ENCODE data around the gene LIMCH1. TPM values are rescaled to one million over a fixed set of nuclear protein-coding genes. Genes with fewer than 3 reads are reported as not detected.

The LIMCH1 gene
- total and polyA plus RNA-seq, 2 of the 8 experiments (the other 6 are each of a cell fraction or from before 2014, with no cell fraction given): 2.7 to 3.0 TPM

- Histone ChIP-seq H3K27ac (ENCODE audit: low read depth, low read length) (no peak overlapping the region), H3K4me3 (ENCODE audit: extremely low read depth in 1 of 4, insufficient read depth in 2 of 4, low read depth in 3 of 4, low read length in 4 of 4) (no peak overlapping the region), H3K79me1 (ENCODE audit: low read depth, low read length) (no peaks in the 10 kb centered on the region), H4K91ac (replicated peaks; ENCODE audit: insufficient read length, low read length) (no peak overlapping the region), H2BK120ac (replicated peaks; ENCODE audit: low read depth, low read length) (no peak overlapping the region), H3K36me3 (ENCODE audit: control insufficient read depth in 2 of 4, insufficient read depth in 4 of 4, low read length in 3 of 4) (no peaks in the 10 kb centered on the region), H3K9me3 (ENCODE audit: insufficient read depth in 2 of 2, low read depth in 1 of 2, low read length in 1 of 2) (no peaks in the 10 kb centered on the region), H3K18ac (ENCODE audit: extremely low read depth, low read length) (no peak overlapping the region), H3K23ac (ENCODE audit: insufficient read length) (no peak overlapping the region), H2BK20ac (ENCODE audit: low read length) (no peak overlapping the region), H2BK15ac (ENCODE audit: low read length) (no peak overlapping the region; the same call in 1 of the 2 replicates), H2AFZ (ENCODE audit: low read length) (no peak overlapping the region), H2BK5ac (ENCODE audit: low read depth, low read length) (no peak overlapping the region), H3K4ac (replicated peaks; ENCODE audit: insufficient read length, low read depth, low read length) (no peak overlapping the region), H3K4me1 (replicated peaks in 1 of 4; ENCODE audit: control insufficient read depth in 3 of 4, insufficient read depth in 4 of 4, low read length in 3 of 4) (peaks cover 0 to 9% (median 0%) of the 10 kb centered on the region in 4 experiments; a peak in 1 of 7 replicates), H4K20me1 (replicated peaks in 1 of 2; ENCODE audit: control insufficient read depth in 1 of 2, insufficient read depth in 2 of 2, low read length in 2 of 2) (no peaks in the 10 kb centered on the region), H3K4me2 (ENCODE audit: insufficient read depth in 1 of 2, low read depth in 2 of 2, low read length in 2 of 2) (no peak overlapping the region), H3K14ac (ENCODE audit: insufficient read length) (no peak overlapping the region), H3K27me3 (replicated peaks in 1 of 4; ENCODE audit: control insufficient read depth in 3 of 4, extremely low read depth in 1 of 4, insufficient read depth in 3 of 4, low read length in 3 of 4) (no peaks in the 10 kb centered on the region), H4K8ac (ENCODE audit: extremely low read depth, insufficient read depth, low read length) (no peak overlapping the region), H4K5ac (ENCODE audit: insufficient read length, low read depth, low read length) (no peak overlapping the region), H2AK5ac (ENCODE audit: low read depth, low read length) (no peak overlapping the region), H3K23me2 (ENCODE audit: low read depth, low read length) (no peaks in the 10 kb centered on the region), H2BK12ac (ENCODE audit: low read depth, low read length) (no peak overlapping the region), H3K79me2 (ENCODE audit: control insufficient read depth in 1 of 2, insufficient read depth in 2 of 2, low read length in 2 of 2) (no peaks in the 10 kb centered on the region), H3K56ac (replicated peaks; ENCODE audit: insufficient read length, low read depth, low read length) (no peak overlapping the region), H3K9ac (replicated peaks in 1 of 4; ENCODE audit: extremely low read depth in 1 of 4, low read depth in 3 of 4, low read length in 3 of 4) (no peak overlapping the region)
- WGBS, 2 experiments (ENCODE audit: extremely low coverage in 1 of 2, insufficient coverage in 1 of 2, insufficient read length in 1 of 2, insufficient replicate concordance in 2 of 2, low coverage in 1 of 2, low lambda C conversion rate in 2 of 2, missing lambda C conversion rate in 1 of 2): 94% methylated on average over 5 of the region's 5 CpGs; no CpG with 5 or more reads in 1 of the 2 experiments
- no peak for TF ChIP-seq RFX5 (IDR thresholded peaks at IDR 0.05; ENCODE audit: borderline replicate concordance, low read depth, low read length)
- ChIA-PET CTCF (ENCODE audit: partially characterized antibody) (interaction anchor here (0.9 to 1.5 kb wide), 2 partner anchors 8 to 182 kb away, joined by 3 read pairs; no protein-coding TSS in a partner anchor), POLR2A (ENCODE audit: partially characterized antibody) (interaction anchor here (0.9 to 1.2 kb wide), 2 partner anchors 25 to 107 kb away, joined by 3 read pairs; no protein-coding TSS in a partner anchor)
- FAIRE-seq (no peak), DNase-seq (ENCODE audit: low read depth in 1 of 2, low spot score in 2 of 2) (no peak)
These were observed 2.7 kb downstream of the LIMCH1 start for GRCh38 chr4:41540687-41541086.
